Measurements from ENCODE around the gene ZNF222.

- TF ChIP-seq POLR2A (IDR thresholded peaks at IDR 0.05) (no peak), CTCF (IDR thresholded peaks at IDR 0.05) (no peak)
Measured at GRCh38 chr19:43983544-43983911, 41.7 kb upstream of the ZNF222 start.

All from tibial nerve (tissue), 3 donors.